Uterus (tissue), 4 donors: ENCODE measurements around the gene ZNF782. TPM values are rescaled to one million over a fixed set of nuclear protein-coding genes. Genes with fewer than 3 reads are reported as not detected.
A peak's percentile ranks its signal among the peaks of the same experiment; 100 is the strongest.

Source experiments
- DNase-seq, 2 donors: peaks; one replicate each; pipeline ENCODE4 v3.0.0-alpha.2; 2019 to 2020
- H3K27ac ChIP-seq, 2 donors: fragments of 200-600 bp; sonication (generic); 1 replicate in 1 of 2; 2 replicates in 1 of 2; pipeline ENCODE4 v1.5.1; 2016 to 2018
- H3K27me3 ChIP-seq, 2 donors: fragments of 200-600 bp; sonication (generic); one replicate each; pipeline ENCODE4 v1.5.1; 2018 to 2019; ENCODE audit warnings: control low read depth in 1 of 2
- H3K36me3 ChIP-seq, 2 donors: fragments of 200-600 bp; sonication (generic); one replicate each; pipeline ENCODE4 v1.5.1; 2019; ENCODE audit warnings: control low read depth in 1 of 2
- H3K4me1 ChIP-seq, 2 donors: fragments of 200-600 bp; sonication (generic); one replicate each; pipeline ENCODE4 v1.5.1; 2018 to 2019; ENCODE audit warnings: control low read depth in 1 of 2
- H3K4me3 ChIP-seq, 2 donors: fragments of 200-600 bp; sonication (generic); 1 replicate in 1 of 2; 2 replicates in 1 of 2; pipeline ENCODE4 v1.5.1; 2018 to 2019; ENCODE audit warnings: mild to moderate bottlenecking in 1 of 2
- H3K9me3 ChIP-seq, 2 donors: fragments of 200-600 bp; sonication (generic); one replicate each; pipeline ENCODE4 v1.5.1; 2019; ENCODE audit warnings: control low read depth in 1 of 2
- CTCF ChIP-seq, 4 experiments: fragments of 200-600 bp in 2 of 4; fragments of 450-650 bp in 2 of 4; sonication (generic) in 2 of 4; IDR thresholded peaks; one replicate each; pipeline ENCODE4 v1.5.1; 2016 to 2019; ENCODE audit warnings: antibody characterized with exemption in 4 of 4, mild to moderate bottlenecking in 2 of 4, moderate library complexity in 1 of 4
- POLR2A ChIP-seq, 2 donors: fragments of 450-650 bp; IDR thresholded peaks; one replicate each; pipeline ENCODE4 v1.6.1; 2016; ENCODE audit warnings: antibody characterized with exemption in 2 of 2, mild to moderate bottlenecking in 1 of 2, moderate library complexity in 1 of 2
- intact Hi-C: fragments of 100-400 bp; cut with DNase I; formaldehyde crosslinking; loops from one replicate; pipeline ENCODE4 v1.15.1; 2023; ENCODE audit warnings: low total_unique reads
- total RNA-seq, 4 donors: library from RNA; depleted of rRNA in 3 of 4; stranded (reverse); fragments of >200 nt in 3 of 4; gene quantifications; one replicate each; pipeline versions ENCODE4 v1.1.0 to v1.2.4, GENCODE V29; 2014 to 2023
- donor health status: DM: yes; HTN: yes; CAD: no.

ZNF782 gene
- total RNA-seq, 4 donors from 2014 or later = 9.2 to 25.9 (median 19.1) TPM

GRCh38 chr9:96859461-96860198 lies 5.3 kb upstream of the ZNF782 start:
- intact Hi-C loops = no loop called here
- Histone ChIP-seq H3K9me3 (no peaks in the 10 kb centered on the region), H3K36me3 (no peaks in the 10 kb centered on the region), H3K4me1 (no peaks in the 10 kb centered on the region), H3K27ac (no peak overlapping the region), H3K27me3 (no peaks in the 10 kb centered on the region), H3K4me3 (no peak overlapping the region)
- TF ChIP-seq POLR2A (IDR thresholded peaks at IDR 0.05) (no peak), CTCF (IDR thresholded peaks at IDR 0.05) (no peak)
- DNase-seq = no peak

GRCh38 chr9:96858670-96859069 lies 4.4 kb upstream of the ZNF782 start:
- H3K27me3 ChIP-seq = no peaks in the 10 kb centered on the region
- no peak overlapping the region for H3K27ac ChIP-seq
- H3K4me1 ChIP-seq = peaks cover 0 to under 1% of the 10 kb centered on the region in 2 donors
- H3K9me3 ChIP-seq = no peaks in the 10 kb centered on the region
- DNase-seq = no peak
- H3K4me3 ChIP-seq = no peak overlapping the region
- intact Hi-C loops = no loop called here
- TF ChIP-seq POLR2A (IDR thresholded peaks at IDR 0.05) (no peak), CTCF (IDR thresholded peaks at IDR 0.05) (no peak)
- no peaks in the 10 kb centered on the region for H3K36me3 ChIP-seq

GRCh38 chr9:96858018-96858573 lies 3.8 kb upstream of the ZNF782 start:
- H3K9me3 ChIP-seq = no peaks in the 10 kb centered on the region
- TF ChIP-seq POLR2A (IDR thresholded peaks at IDR 0.05) = no peak
- TF ChIP-seq CTCF (IDR thresholded peaks at IDR 0.05) = no peak
- H3K4me1 ChIP-seq = peaks cover 0 to 6% of the 10 kb centered on the region in 2 donors
- no peaks in the 10 kb centered on the region for H3K36me3 ChIP-seq
- no peak overlapping the region for H3K27ac ChIP-seq
- intact Hi-C loops = no loop called here
- no peaks in the 10 kb centered on the region for H3K27me3 ChIP-seq
- no peak for DNase-seq
- H3K4me3 ChIP-seq = no peak overlapping the region

GRCh38 chr9:96856363-96857286 lies 2.3 kb upstream of the ZNF782 start:
- TF ChIP-seq CTCF (IDR thresholded peaks at IDR 0.05) = peak; percentile 60 to 72 (median 66)
- no peak for TF ChIP-seq POLR2A (IDR thresholded peaks at IDR 0.05)
- no peaks in the 10 kb centered on the region for H3K27me3 ChIP-seq
- H3K4me1 ChIP-seq = peaks cover 0 to 11% of the 10 kb centered on the region in 2 donors
- no peaks in the 10 kb centered on the region for H3K9me3 ChIP-seq
- intact Hi-C loops = no loop called here
- H3K36me3 ChIP-seq = no peaks in the 10 kb centered on the region
- no peak overlapping the region for H3K27ac ChIP-seq
- DNase-seq = peak in 1 of 2 donors; percentile 32
- no peak overlapping the region for H3K4me3 ChIP-seq
